ENCODE results near the gene ALPK1.
"Not testable (repeated sequence)": the region's sequence is repeated elsewhere in the genome, so short reads cannot be mapped to it uniquely, and the experiment has no call there.

The ALPK1 gene

GRCh38 chr4:112451104-112451503 is 153.9 kb downstream of the ALPK1 start:
- DNase-seq (ENCODE audit: extremely low spot score), result no peak
- TF ChIP-seq CTCF (IDR thresholded peaks at IDR 0.05; ENCODE audit: control extremely low read depth, extremely low read depth, low read depth, missing control alignments), result no peak
- POLR2A ChIA-PET, result no interaction called here
- CTCF ChIA-PET, result no interaction called here

DNA sequence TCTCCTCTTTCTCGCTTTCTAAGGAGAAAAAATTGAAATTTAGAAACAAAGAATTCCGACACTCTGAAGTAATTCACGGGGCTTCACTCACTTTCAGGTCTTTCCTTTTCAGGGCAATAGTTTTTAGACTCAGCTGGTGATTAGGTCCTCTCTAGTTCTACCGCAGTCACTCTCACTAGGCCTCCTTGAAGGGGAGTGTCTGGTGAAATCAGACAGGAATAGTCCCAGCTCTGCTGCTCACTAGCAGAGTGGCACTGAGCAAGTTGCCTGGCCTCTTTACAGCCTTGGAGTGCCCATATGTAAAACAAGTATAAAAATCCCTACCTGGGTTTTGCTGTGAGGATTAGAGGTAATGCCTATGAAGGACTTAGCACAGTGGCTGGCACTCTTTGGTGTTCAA is 154.7 kb downstream of the ALPK1 start:
- POLR2A ChIA-PET, result no interaction called here
- CTCF ChIA-PET, result interaction anchor here (1.0 kb wide), 1 partner anchor 11 kb away, joined by 3 read pairs; no protein-coding TSS in a partner anchor
- TF ChIP-seq CTCF (IDR thresholded peaks at IDR 0.05; ENCODE audit: control extremely low read depth, extremely low read depth, low read depth, missing control alignments), result no peak
- DNase-seq (ENCODE audit: extremely low spot score), result no peak

DNA sequence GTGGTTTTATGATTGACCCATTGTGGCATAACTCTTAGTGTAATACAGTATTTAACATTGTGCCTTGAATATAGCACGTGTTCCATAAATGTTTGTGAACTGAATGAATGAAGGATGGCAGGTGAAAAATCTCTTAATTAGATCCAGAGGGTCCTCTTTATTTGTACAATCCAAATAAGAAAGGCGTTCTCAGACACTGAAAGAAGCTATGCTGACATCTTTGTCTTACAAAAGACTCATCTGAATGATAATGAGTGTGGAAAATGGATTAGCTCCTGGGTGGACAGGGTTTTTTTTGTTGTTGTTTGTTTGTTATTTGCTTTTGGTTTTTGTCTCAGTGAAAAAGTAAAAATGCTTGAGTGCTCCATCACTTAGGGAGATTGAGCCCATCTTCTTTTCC is 156.2 kb downstream of the ALPK1 start:
- ChIA-PET CTCF (interaction anchor here (0.9 kb wide), 1 partner anchor 12 kb away, joined by 3 read pairs; no protein-coding TSS in a partner anchor), POLR2A (no interaction called here)
- TF ChIP-seq CTCF (IDR thresholded peaks at IDR 0.05; ENCODE audit: control extremely low read depth, extremely low read depth, low read depth, missing control alignments), result no peak
- DNase-seq (ENCODE audit: extremely low spot score), result no peak

DNA sequence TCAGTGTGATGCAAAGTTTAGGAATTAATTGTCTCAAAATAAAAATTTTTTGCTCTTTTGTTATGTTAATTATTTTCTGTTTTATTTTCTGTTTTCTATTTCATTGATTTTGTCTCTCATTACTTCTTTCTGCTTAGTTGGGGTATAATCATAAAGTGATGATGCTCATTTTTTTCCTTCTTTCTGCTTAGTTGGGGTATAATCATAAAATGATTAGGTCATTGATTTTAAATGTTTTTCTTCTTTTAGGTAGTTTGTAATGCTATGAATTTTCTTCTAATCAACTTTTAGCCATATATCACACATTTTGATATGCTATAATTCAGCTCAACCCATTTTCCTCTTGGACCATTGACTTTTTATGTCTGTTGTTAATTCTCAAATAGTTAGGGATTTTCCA is 175.1 kb downstream of the ALPK1 start:
- no peak for DNase-seq (ENCODE audit: extremely low spot score)
- POLR2A ChIA-PET, result no interaction called here
- no peak for TF ChIP-seq CTCF (IDR thresholded peaks at IDR 0.05; ENCODE audit: control extremely low read depth, extremely low read depth, low read depth, missing control alignments)
- CTCF ChIA-PET, result interaction anchor here (2.1 kb wide), 1 partner anchor 10 kb away, joined by 5 read pairs; no protein-coding TSS in a partner anchor

DNA sequence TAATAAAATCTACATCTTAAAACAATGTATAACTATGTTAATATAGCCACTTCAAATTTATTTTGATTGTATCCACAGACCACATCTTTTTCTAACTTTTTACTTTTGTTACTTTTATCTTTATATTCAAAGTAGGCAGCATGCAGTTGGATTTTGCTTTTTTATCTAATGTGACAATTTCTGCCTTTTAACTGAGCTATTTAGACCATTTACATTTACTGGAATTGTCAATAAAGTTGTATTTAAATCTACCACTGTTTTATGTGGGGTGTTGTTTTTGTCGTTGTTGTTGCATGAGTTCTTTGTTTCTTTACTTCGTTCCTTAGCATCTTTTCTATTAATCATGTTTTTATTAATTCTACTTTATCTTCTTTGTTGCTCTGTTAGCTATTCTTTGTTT is 176.8 kb downstream of the ALPK1 start:
- CTCF ChIA-PET, result no interaction called here
- no peak for DNase-seq (ENCODE audit: extremely low spot score)
- POLR2A ChIA-PET, result no interaction called here
- no peak for TF ChIP-seq CTCF (IDR thresholded peaks at IDR 0.05; ENCODE audit: control extremely low read depth, extremely low read depth, low read depth, missing control alignments)

DNA sequence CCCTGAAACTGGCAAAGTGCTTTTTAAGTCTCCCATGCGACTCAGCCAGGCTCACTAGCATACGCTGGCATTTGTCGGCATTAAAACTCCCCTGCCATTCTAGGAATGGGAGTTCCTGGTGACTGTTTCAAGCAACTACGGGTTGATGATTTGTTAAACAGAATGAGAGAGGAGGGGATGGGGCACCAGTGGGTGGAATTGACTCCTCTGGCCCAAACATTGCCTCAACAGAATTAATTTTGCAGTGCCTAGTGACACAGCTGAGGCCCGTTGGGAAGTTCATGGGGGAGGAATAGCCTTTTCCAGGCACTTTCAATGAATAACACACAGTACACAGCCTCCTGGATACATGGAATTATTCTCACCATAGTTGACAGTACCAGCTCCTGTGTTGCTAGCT is 188.8 kb downstream of the ALPK1 start:
- POLR2A ChIA-PET, result no interaction called here
- TF ChIP-seq CTCF (IDR thresholded peaks at IDR 0.05; ENCODE audit: control extremely low read depth, extremely low read depth, low read depth, missing control alignments), result no peak
- CTCF ChIA-PET, result interaction anchor here (1.0 kb wide), 1 partner anchor 9 kb away, joined by 3 read pairs; no protein-coding TSS in a partner anchor
- no peak for DNase-seq (ENCODE audit: extremely low spot score)

DNA sequence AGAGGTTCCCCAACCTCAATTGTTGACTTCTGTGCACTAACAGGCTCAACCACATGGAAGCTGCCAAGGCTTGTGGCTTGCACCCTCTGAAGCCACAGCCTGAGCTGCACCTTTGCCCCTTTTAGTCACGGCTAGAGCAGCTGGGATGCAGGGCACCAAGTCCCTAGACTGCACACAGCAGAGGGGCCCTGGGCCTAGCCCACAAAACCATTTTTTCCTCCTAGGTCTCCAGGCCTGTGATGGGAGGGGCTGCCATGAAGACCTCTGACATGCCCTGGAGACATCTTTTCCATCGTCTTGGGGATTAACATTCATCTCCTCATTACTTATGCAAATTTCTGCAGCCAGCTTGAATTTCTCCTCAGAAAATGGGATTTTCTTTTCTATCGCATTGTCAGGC is 193.6 kb downstream of the ALPK1 start:
- DNase-seq (ENCODE audit: extremely low spot score); CTCF ChIA-PET; POLR2A ChIA-PET: not testable (repeated sequence)

Measured in GM10248 (cell line).